A673 (cell line): ENCODE measurements around the gene SMYD3. TPM values are rescaled to one million over a fixed set of nuclear protein-coding genes. Genes with fewer than 3 reads are reported as not detected.

Experiments used
- BruUV-seq: library from RNA; stranded (reverse); fragments of 400-500 nt; replicated peaks from 2 replicates; lab custom pipeline; 2021; lab: Mats Ljungman, UMichigan
- CTCF ChIA-PET: fragments of 300-600 bp; sonication (Branson Sonifier 250); formaldehyde crosslinking; loops from one replicate; lab custom pipeline; 2022; ENCODE audit warnings: antibody characterized with exemption; lab: Charles Lee
- POLR2A ChIA-PET: fragments of 300-600 bp; sonication (Branson Sonifier 250); formaldehyde crosslinking; loops from one replicate; lab custom pipeline; 2022; ENCODE audit warnings: antibody characterized with exemption; ENCODE audit not compliant: low non-redundant PET; lab: Charles Lee
- DNase-seq: peaks from one replicate; pipeline ENCODE4 v3.0.0-alpha.2; 2015; ENCODE audit warnings: low spot score
- H3K27ac ChIP-seq: fragments of 200-600 bp; sonication (generic); 2 replicates; pipeline ENCODE4 v1.5.1; 2016; ENCODE audit warnings: mixed run types, low read depth, mild to moderate bottlenecking, mixed read lengths, antibody characterized with exemption, low read length; ENCODE audit not compliant: poor library complexity, severe bottlenecking
- H3K27me3 ChIP-seq: fragments of 200-600 bp; sonication (generic); replicated peaks from 2 replicates; pipeline ENCODE4 v1.6.1; 2017; ENCODE audit warnings: mixed run types, low read depth, mild to moderate bottlenecking, mixed read lengths, antibody characterized with exemption, low read length; ENCODE audit not compliant: insufficient read depth, poor library complexity
- H3K36me3 ChIP-seq: fragments of 200-600 bp; sonication (generic); 2 replicates; pipeline ENCODE4 v1.6.1; 2016; ENCODE audit warnings: mixed run types, mild to moderate bottlenecking, mixed read lengths, antibody characterized with exemption, low read length; ENCODE audit not compliant: insufficient read depth, poor library complexity, severe bottlenecking
- H3K4me1 ChIP-seq: fragments of 200-600 bp; sonication (generic); 2 replicates; pipeline ENCODE4 v1.6.1; 2017; ENCODE audit warnings: mixed run types, mild to moderate bottlenecking, mixed read lengths, antibody characterized with exemption, low read length; ENCODE audit not compliant: insufficient read depth, poor library complexity, severe bottlenecking
- H3K4me3 ChIP-seq: fragments of 200-600 bp; sonication (generic); 2 replicates; pipeline ENCODE4 v1.5.1; 2016; ENCODE audit warnings: low read depth, mixed run types, mild to moderate bottlenecking, mixed read lengths, low read length; ENCODE audit not compliant: poor library complexity, severe bottlenecking
- H3K9me3 ChIP-seq: fragments of 200-600 bp; sonication (generic); 2 replicates; pipeline ENCODE4 v1.6.1; 2016; ENCODE audit warnings: mixed run types, low read depth, mild to moderate bottlenecking, mixed read lengths, antibody characterized with exemption, low read length; ENCODE audit not compliant: poor library complexity, severe bottlenecking
- EZH2 ChIP-seq: fragments of 200-600 bp; sonication (generic); IDR thresholded peaks from 2 replicates; pipeline ENCODE4 v1.6.1; 2017; ENCODE audit warnings: borderline replicate concordance, low read depth, mild to moderate bottlenecking, mixed read lengths, antibody characterized with exemption, low read length; ENCODE audit not compliant: poor library complexity, severe bottlenecking
- intact Hi-C: fragments of 100-400 bp; cut with micrococcal nuclease; formaldehyde crosslinking; loops from one replicate; pipeline ENCODE4 v1.10.0; 2022; ENCODE audit not compliant: unreplicated experiment
- total RNA-seq: library from RNA; stranded (reverse); gene quantifications from 2 replicates; pipeline ENCODE4 v1.2.3, GENCODE V29; 2021
- TF ChIP-seq, protein P1 (sequence below): fragments of 300-800, 200-600 bp; sonication (generic); conservative IDR thresholded peaks from 2 replicates; pipeline ENCODE4 v1.5.1; 2017; ENCODE audit warnings: low read depth, mild to moderate bottlenecking, antibody characterized with exemption, low read length, moderate library complexity, mixed read lengths

The SMYD3 gene
- total RNA-seq, 1 experiment from 2014 or later, result 29.0 TPM

GRCh38 chr1:246081856-246082668 is 425.0 kb downstream of the SMYD3 start:
- TF ChIP-seq EZH2, result no peak
- TF ChIP-seq, protein P1, sequence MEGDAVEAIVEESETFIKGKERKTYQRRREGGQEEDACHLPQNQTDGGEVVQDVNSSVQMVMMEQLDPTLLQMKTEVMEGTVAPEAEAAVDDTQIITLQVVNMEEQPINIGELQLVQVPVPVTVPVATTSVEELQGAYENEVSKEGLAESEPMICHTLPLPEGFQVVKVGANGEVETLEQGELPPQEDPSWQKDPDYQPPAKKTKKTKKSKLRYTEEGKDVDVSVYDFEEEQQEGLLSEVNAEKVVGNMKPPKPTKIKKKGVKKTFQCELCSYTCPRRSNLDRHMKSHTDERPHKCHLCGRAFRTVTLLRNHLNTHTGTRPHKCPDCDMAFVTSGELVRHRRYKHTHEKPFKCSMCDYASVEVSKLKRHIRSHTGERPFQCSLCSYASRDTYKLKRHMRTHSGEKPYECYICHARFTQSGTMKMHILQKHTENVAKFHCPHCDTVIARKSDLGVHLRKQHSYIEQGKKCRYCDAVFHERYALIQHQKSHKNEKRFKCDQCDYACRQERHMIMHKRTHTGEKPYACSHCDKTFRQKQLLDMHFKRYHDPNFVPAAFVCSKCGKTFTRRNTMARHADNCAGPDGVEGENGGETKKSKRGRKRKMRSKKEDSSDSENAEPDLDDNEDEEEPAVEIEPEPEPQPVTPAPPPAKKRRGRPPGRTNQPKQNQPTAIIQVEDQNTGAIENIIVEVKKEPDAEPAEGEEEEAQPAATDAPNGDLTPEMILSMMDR, result no peak
- CTCF ChIA-PET, result no interaction called here
- intact Hi-C loops, result no loop called here
- no TSS peak for BruUV-seq
- DNase-seq, result no peak
- Histone ChIP-seq H3K4me1 (no peaks in the 10 kb centered on the region), H3K4me3 (no peak overlapping the region), H3K36me3 (no peaks in the 10 kb centered on the region), H3K27ac (no peak overlapping the region), H3K27me3 (no peaks in the 10 kb centered on the region), H3K9me3 (peaks cover 4% of the 10 kb centered on the region)
- POLR2A ChIA-PET, result interaction anchor here (0.6 kb wide), 1 partner anchor 15 kb away, joined by 4 read pairs; no protein-coding TSS in a partner anchor

GRCh38 chr1:246081138-246081702 is 425.9 kb downstream of the SMYD3 start:
- peaks cover 4% of the 10 kb centered on the region for H3K9me3 ChIP-seq
- TF ChIP-seq, protein P1, result no peak
- no peak for TF ChIP-seq EZH2
- ChIA-PET CTCF (no interaction called here), POLR2A (no interaction called here)
- no peak overlapping the region for H3K27ac ChIP-seq
- no peaks in the 10 kb centered on the region for H3K27me3 ChIP-seq
- no peak overlapping the region for H3K4me3 ChIP-seq
- no peak for DNase-seq
- BruUV-seq, result no TSS peak
- no peaks in the 10 kb centered on the region for H3K36me3 ChIP-seq
- intact Hi-C loops, result no loop called here
- no peaks in the 10 kb centered on the region for H3K4me1 ChIP-seq

DNA sequence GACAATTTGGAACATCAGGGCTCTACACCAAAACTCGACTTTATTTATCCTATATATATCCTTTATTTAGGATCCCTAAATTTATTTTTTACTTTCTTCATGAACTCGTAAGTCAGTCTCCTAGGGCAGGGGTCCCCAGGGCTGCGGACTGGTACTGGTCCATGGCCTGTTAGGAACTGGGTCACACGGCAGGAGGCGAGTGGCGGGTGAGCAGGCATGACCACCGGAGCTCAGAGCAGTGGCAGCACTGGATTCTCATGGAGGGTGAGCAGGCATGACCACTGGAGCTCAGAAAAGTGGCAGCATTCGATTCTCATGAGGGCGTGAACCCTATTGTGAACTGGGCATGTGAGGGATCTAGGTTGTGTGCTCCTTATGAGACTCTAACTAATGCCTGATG is 427.0 kb downstream of the SMYD3 start:
- Histone ChIP-seq H3K27ac (no peak overlapping the region), H3K27me3 (no peaks in the 10 kb centered on the region), H3K36me3 (no peaks in the 10 kb centered on the region), H3K4me1 (no peaks in the 10 kb centered on the region), H3K9me3 (peaks cover 4% of the 10 kb centered on the region), H3K4me3 (no peak overlapping the region)
- ChIA-PET CTCF (no interaction called here), POLR2A (interaction anchor here (0.5 kb wide), 1 partner anchor 20 kb away, joined by 3 read pairs; no protein-coding TSS in a partner anchor)
- BruUV-seq, result no TSS peak
- TF ChIP-seq, protein P1, result no peak
- intact Hi-C loops, result no loop called here
- no peak for DNase-seq
